Ovary (tissue), 3 donors: ENCODE measurements around the gene SCGB3A1.

Source experiments
- CTCF ChIP-seq, 3 donors: fragments of 450-650 bp in 2 of 3; fragments of 200-600 bp in 1 of 3; IDR thresholded peaks; one replicate each; pipeline versions ENCODE4 v1.5.1 to v1.8.0; 2016 to 2022; ENCODE audit warnings: antibody characterized with exemption in 3 of 3, mild to moderate bottlenecking in 1 of 3
- EP300 ChIP-seq: sonication (generic); formaldehyde crosslinking; IDR thresholded peaks from one replicate; pipeline ENCODE4 v1.6.1; 2017; ENCODE audit warnings: antibody characterized with exemption
- POLR2A ChIP-seq: fragments of 450-650 bp; IDR thresholded peaks from one replicate; pipeline ENCODE4 v1.6.1; 2017; ENCODE audit warnings: antibody characterized with exemption, mild to moderate bottlenecking, moderate library complexity
- donor health status: DM: no; HTN: no; CAD: no.

DNA sequence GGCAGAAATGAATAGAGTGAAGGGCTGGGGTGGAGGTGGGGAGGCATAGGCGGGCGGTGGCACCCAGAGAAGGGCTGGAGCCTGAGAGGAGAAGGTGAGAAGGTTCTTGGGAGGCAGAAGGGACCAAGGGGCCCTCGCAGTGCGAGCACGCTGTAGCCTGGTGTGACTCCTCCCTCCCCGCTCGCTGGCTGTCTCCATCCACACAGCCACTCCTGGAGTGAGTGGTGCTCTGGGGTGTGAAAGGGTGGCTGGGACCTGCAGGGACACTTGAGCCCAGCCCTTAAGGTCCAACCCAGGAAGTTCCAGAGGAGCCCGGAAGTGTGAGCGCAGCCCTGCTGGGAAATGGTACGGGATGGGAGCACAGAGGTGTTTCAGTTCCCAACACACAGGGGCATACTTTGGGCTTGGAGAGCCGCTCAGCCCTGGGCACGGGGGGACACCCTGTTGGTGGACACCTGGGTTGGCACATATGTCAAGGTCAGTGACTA is 9.3 kb upstream of the SCGB3A1 start:
- TF ChIP-seq CTCF (IDR thresholded peaks at IDR 0.05) (no peak), EP300 (no peak), POLR2A (no peak)
